Brain pericyte (primary cell): ENCODE measurements around the gene DPP6.
"Not testable (repeated sequence)": the region's sequence is repeated elsewhere in the genome, so short reads cannot be mapped to it uniquely, and the experiment has no call there.

Source experiments
- DNase-seq: peaks from one replicate; pipeline ENCODE4 v3.0.0-alpha.2; 2012; ENCODE audit warnings: low read depth, low spot score

The DPP6 gene

GRCh38 chr7:154652564-154652963, 600.4 kb downstream of the DPP6 start:
- DNase-seq: no peak

- DNase-seq: no peak
Measured at GRCh38 chr7:154653281-154653680, 601.1 kb downstream of the DPP6 start.

- no peak for DNase-seq
Measured at GRCh38 chr7:154656618-154657017, 604.4 kb downstream of the DPP6 start.

GRCh38 chr7:154666768-154667167, 614.6 kb downstream of the DPP6 start:
- DNase-seq: no peak

- no peak for DNase-seq
Measured at GRCh38 chr7:154672659-154673415, 620.6 kb downstream of the DPP6 start.

- no peak for DNase-seq
Measured at GRCh38 chr7:154674191-154674590, 622.0 kb downstream of the DPP6 start.

GRCh38 chr7:154675560-154675959, 623.4 kb downstream of the DPP6 start:
- DNase-seq: no peak

- not testable (repeated sequence) for DNase-seq
Measured at GRCh38 chr7:154676033-154676421, 623.8 kb downstream of the DPP6 start.

- no peak for DNase-seq
Measured at GRCh38 chr7:154676422-154677073, 624.4 kb downstream of the DPP6 start.

- no peak for DNase-seq
Measured at GRCh38 chr7:154677454-154677853, 625.3 kb downstream of the DPP6 start.

GRCh38 chr7:154678001-154678550, 625.9 kb downstream of the DPP6 start:
- not testable (repeated sequence) for DNase-seq

GRCh38 chr7:154679379-154680053, 627.3 kb downstream of the DPP6 start:
- no peak for DNase-seq

GRCh38 chr7:154680894-154681659, 628.9 kb downstream of the DPP6 start:
- DNase-seq: no peak

GRCh38 chr7:154682003-154682402, 629.8 kb downstream of the DPP6 start:
- no peak for DNase-seq

- no peak for DNase-seq
Measured at GRCh38 chr7:154684666-154685563, 632.7 kb downstream of the DPP6 start.

- DNase-seq: no peak
Measured at GRCh38 chr7:154685564-154685901, 633.3 kb downstream of the DPP6 start.

GRCh38 chr7:154686305-154686704, 634.1 kb downstream of the DPP6 start:
- DNase-seq: no peak

- no peak for DNase-seq
Measured at GRCh38 chr7:154688952-154689351, 636.8 kb downstream of the DPP6 start.

- DNase-seq: no peak
Measured at GRCh38 chr7:154690411-154690810, 638.2 kb downstream of the DPP6 start.

GRCh38 chr7:154693661-154694060, 641.5 kb downstream of the DPP6 start:
- DNase-seq: no peak

GRCh38 chr7:154695836-154696235, 643.6 kb downstream of the DPP6 start:
- DNase-seq: no peak
